K562 (cell line): Measurements from ENCODE around the gene EVI5. TPM values are rescaled to one million over a fixed set of nuclear protein-coding genes. Genes with fewer than 3 reads are reported as not detected.

Experiments used
- ATAC-seq: fragments of 200-7000 bp; cut with Tn5 transposase; 3 replicates; pipeline ENCODE4 v1.9.1; 2020; ENCODE audit warnings: moderate library complexity
- BruUV-seq: library from RNA; stranded (reverse); fragments of 400-500 nt; replicated peaks from 2 replicates; lab custom pipeline; 2021; lab: Mats Ljungman, UMichigan
- CTCF ChIA-PET: fragments of 300-600 bp; formaldehyde crosslinking; extraction: SDS; loops from one replicate; lab custom pipeline; 2021; ENCODE audit warnings: low intra/inter-chr PET ratio; lab: Yijun Ruan, JAX
- POLR2A ChIA-PET: fragments of 300-600, 350-650 bp; sonication (Branson Sonifier 250); formaldehyde crosslinking; extraction: SDS; loops from one replicate; lab custom pipeline; 2021; ENCODE audit warnings: antibody characterized with exemption, inconsistent platforms; lab: Yijun Ruan, JAX
- DNase-seq, 4 experiments: peaks; one replicate each; pipeline versions ENCODE4 v3.0.0 to v3.0.0-alpha.2; 2011 to 2018; ENCODE audit warnings: low spot score in 3 of 4, mixed read lengths in 3 of 4; ENCODE audit errors: extremely low read depth in 1 of 4
- FAIRE-seq: peaks from 2 replicates; lab custom pipeline; 2011; peaks lifted over from hg19 to GRCh38; lab: Jason Lieb, UNC
- H2AFZ ChIP-seq: 2 replicates; pipeline ENCODE4 v1.6.0; 2011; ENCODE audit warnings: low read depth, low read length, control low read depth, inconsistent platforms
- H3K27ac ChIP-seq: fragments of 200-600 bp; 3 replicates; pipeline ENCODE4 v1.8.0; 2011; ENCODE audit warnings: low read depth, mild to moderate bottlenecking, control low read depth, inconsistent platforms, low read length, moderate library complexity, mixed read lengths; ENCODE audit errors: extremely low read depth
- H3K27me3 ChIP-seq, 2 experiments: fragments of 300-600 bp in 1 of 2; 2 replicates in 1 of 2; 3 replicates in 1 of 2; pipeline versions ENCODE4 v1.6.0 to v1.8.0; 2011; ENCODE audit warnings: inconsistent platforms in 2 of 2, low read length in 2 of 2, mild to moderate bottlenecking in 1 of 2, mixed read lengths in 1 of 2, moderate library complexity in 1 of 2; ENCODE audit not compliant: control insufficient read depth in 2 of 2, insufficient read depth in 2 of 2
- H3K36me3 ChIP-seq: fragments of 300-600 bp; 3 replicates; pipeline ENCODE4 v1.8.0; 2011; ENCODE audit warnings: mild to moderate bottlenecking, low read length, inconsistent platforms; ENCODE audit not compliant: control insufficient read depth, insufficient read depth
- H3K4me1 ChIP-seq, 2 experiments: fragments of 200-600 bp in 1 of 2; replicated peaks in 1 of 2; 2 replicates in 1 of 2; 3 replicates in 1 of 2; pipeline versions ENCODE4 v1.5.1 to v1.8.0; 2011; ENCODE audit warnings: inconsistent platforms in 2 of 2, low read length in 2 of 2, mild to moderate bottlenecking in 1 of 2, mixed read lengths in 1 of 2, moderate library complexity in 1 of 2; ENCODE audit not compliant: control insufficient read depth in 2 of 2, insufficient read depth in 2 of 2
- H3K4me2 ChIP-seq: 2 replicates; pipeline ENCODE4 v1.6.1; 2011; ENCODE audit warnings: low read length, control low read depth, inconsistent platforms, mixed read lengths; ENCODE audit not compliant: insufficient read depth
- H3K4me3 ChIP-seq: fragments of 200-600 bp; sonication (generic), shearing (Covaris generic); 2 replicates; pipeline ENCODE4 v1.5.1; 2016; ENCODE audit warnings: control low read depth, inconsistent platforms
- H3K79me2 ChIP-seq: fragments of 200-600 bp; 3 replicates; pipeline ENCODE4 v1.8.0; 2011; ENCODE audit warnings: low read length, inconsistent platforms; ENCODE audit not compliant: control insufficient read depth, insufficient read depth
- H3K9ac ChIP-seq, 2 experiments: 2 replicates each; pipeline versions ENCODE4 v1.6.0 to v1.6.1; 2011; ENCODE audit warnings: low read depth in 2 of 2, low read length in 2 of 2, control low read depth in 1 of 2, inconsistent platforms in 1 of 2, mild to moderate bottlenecking in 1 of 2, mixed read lengths in 1 of 2; ENCODE audit not compliant: insufficient read depth in 1 of 2
- H3K9me1 ChIP-seq: one replicate; pipeline ENCODE4 v1.6.0; 2011; ENCODE audit warnings: inconsistent platforms, mild to moderate bottlenecking, low read length, moderate library complexity; ENCODE audit not compliant: control insufficient read depth, insufficient read depth
- H3K9me3 ChIP-seq: replicated peaks from 2 replicates; pipeline ENCODE4 v1.5.1; 2011; ENCODE audit warnings: low read depth, low read length, inconsistent platforms; ENCODE audit not compliant: control insufficient read depth, insufficient read depth
- H4K20me1 ChIP-seq: replicated peaks from 2 replicates; pipeline ENCODE4 v1.6.1; 2011; ENCODE audit warnings: low read length, inconsistent platforms, mixed read lengths; ENCODE audit not compliant: control insufficient read depth, insufficient read depth
- CC2D1A ChIP-seq: fragments of 450-650 bp; IDR thresholded peaks from 2 replicates; pipeline ENCODE4 v1.6.1; 2017; ENCODE audit warnings: mild to moderate bottlenecking
- CTBP1 ChIP-seq: fragments of 450-650 bp; IDR thresholded peaks from 2 replicates; pipeline ENCODE4 v1.6.1; 2016; ENCODE audit warnings: borderline replicate concordance
- DIDO1 ChIP-seq: fragments of 450-650 bp; IDR thresholded peaks from 2 replicates; pipeline ENCODE4 v1.6.1; 2016; ENCODE audit warnings: low read depth, missing biosample characterization, missing genetic modification characterization
- EP300 ChIP-seq: IDR thresholded peaks from 2 replicates; pipeline ENCODE4 v1.6.1; 2012; ENCODE audit warnings: low read length, improper control_type of control experiment
- ETV1 ChIP-seq: fragments of 450-650 bp; conservative IDR thresholded peaks from 2 replicates; pipeline ENCODE4 v1.6.1; 2016; ENCODE audit warnings: missing genetic modification characterization, control low read depth, low read depth, missing compliant biosample characterization
- FOSL1 ChIP-seq: fragments of 200-800 bp; sonication (Bioruptor generic); conservative IDR thresholded peaks from 2 replicates; pipeline ENCODE4 v1.6.1; 2016; ENCODE audit warnings: missing genetic modification characterization, missing compliant biosample characterization
- LEF1 ChIP-seq: fragments of 450-650 bp; IDR thresholded peaks from 2 replicates; pipeline ENCODE4 v1.6.1; 2016; ENCODE audit warnings: mild to moderate bottlenecking
- TAF7 ChIP-seq: fragments of 450-650 bp; IDR thresholded peaks from 2 replicates; pipeline ENCODE4 v1.6.1; 2016; ENCODE audit warnings: missing genetic modification characterization, missing compliant biosample characterization
- XRCC3 ChIP-seq: fragments of 450-650 bp; IDR thresholded peaks from 2 replicates; pipeline ENCODE4 v1.6.1; 2017; ENCODE audit warnings: mild to moderate bottlenecking, moderate library complexity
- ZC3H8 ChIP-seq: fragments of 450-650 bp; IDR thresholded peaks from 2 replicates; pipeline ENCODE4 v1.6.1; 2017
- ZNF175 ChIP-seq: fragments of 200-800 bp; sonication (Bioruptor generic); IDR thresholded peaks from 2 replicates; pipeline ENCODE4 v1.6.1; 2016; ENCODE audit warnings: low read depth, mild to moderate bottlenecking, missing genetic modification characterization, missing compliant biosample characterization
- ZNF449 ChIP-seq: fragments of 250-450 bp; sonication (Bioruptor Pico); IDR thresholded peaks from 2 replicates; pipeline ENCODE4 v1.8.0; 2022; ENCODE audit warnings: moderate library complexity, mild to moderate bottlenecking, inconsistent platforms
- ZNF609 ChIP-seq: sonication (generic); formaldehyde crosslinking; IDR thresholded peaks from 2 replicates; pipeline ENCODE4 v1.8.1; 2023; ENCODE audit warnings: missing genetic modification reagents, mild to moderate bottlenecking, borderline replicate concordance
- ZNF766 ChIP-seq: fragments of 200-800 bp; sonication (Bioruptor generic); conservative IDR thresholded peaks from 2 replicates; pipeline ENCODE4 v1.6.1; 2016; ENCODE audit warnings: missing genetic modification characterization, missing compliant biosample characterization
- WGBS: fragments of 100-300 bp; shearing (Covaris generic); methylation state at CpG from one replicate; pipeline ENCODE4 v1.1.6; 2016; ENCODE audit warnings: low coverage, mixed read lengths; ENCODE audit not compliant: insufficient coverage; ENCODE audit errors: missing lambda C conversion rate; 5-methylcytosine and 5-hydroxymethylcytosine counted together
- in situ Hi-C: fragments of 300-500 bp; cut with MboI; formaldehyde crosslinking; loops from 4 replicates; pipeline ENCODE4 v1.15.0; 2018; ENCODE audit warnings: inconsistent platforms, mixed read lengths
- intact Hi-C: fragments of 100-400 bp; cut with micrococcal nuclease; formaldehyde crosslinking; loops from 2 replicates; pipeline ENCODE4 v1.14.2; 2022
- polyA plus RNA-seq, 8 experiments: library from polyadenylated mRNA; depleted of rRNA in 4 of 8; stranded (reverse) in 5 of 8; unstranded in 3 of 8; fragments of >200 nt; fragmentation: Nextera tagmentation in 2 of 8; fragmentation: Illumina TruSeq in 1 of 8; extraction: Ambion mirVana in 2 of 8; extraction: Trizol in 1 of 8; gene quantifications; 2 replicates each; pipeline versions ENCODE4 v1.2.1 to v1.2.3, GENCODE V29; 2011 to 2014; ENCODE audit warnings: inconsistent platforms in 1 of 8, missing spikeins in 1 of 8
- total RNA-seq, 7 experiments: library from RNA; depleted of rRNA in 6 of 7; stranded (reverse); fragments of >200 nt in 6 of 7; fragmentation: Illumina TruSeq in 2 of 7; extraction: Trizol in 2 of 7; gene quantifications; 2 replicates each; pipeline versions ENCODE4 v1.2.1 to v1.2.3, GENCODE V29; 2011 to 2021; ENCODE audit warnings: low replicate concordance in 1 of 7

Gene EVI5
- total and polyA plus RNA-seq, 9 of the 15 experiments (the other 6 are each of a cell fraction or from before 2014, with no cell fraction given) = 1.7 to 50.1 (median 13.7) TPM

GRCh38 chr1:92459871-92460320, 325.0 kb downstream of the EVI5 start:
- Histone ChIP-seq H3K4me3 (no peak overlapping the region), H3K9me1 (no peaks in the 10 kb centered on the region), H4K20me1 (no peaks in the 10 kb centered on the region), H2AFZ (peak overlapping the region; percentile 90), H3K9ac (peak overlapping the region; percentile 25 to 31; a peak in 2 of 4 replicates), H3K27me3 (no peaks in the 10 kb centered on the region), H3K36me3 (no peaks in the 10 kb centered on the region), H3K79me2 (no peaks in the 10 kb centered on the region), H3K9me3 (no peaks in the 10 kb centered on the region), H3K4me1 (peaks cover 0 to 22% of the 10 kb centered on the region in 2 experiments; a peak in 3 of 5 replicates), H3K27ac (peak overlapping the region; percentile 64; the same call in 2 of the 3 replicates), H3K4me2 (peak overlapping the region; percentile 59; the same call in 1 of the 2 replicates)
- CTCF ChIA-PET = interaction anchor here (0.7 kb wide), 1 partner anchor 946 kb away, joined by 3 read pairs; no protein-coding TSS in a partner anchor
- WGBS = 3% methylated on average over 4 of the region's 4 CpGs
- POLR2A ChIA-PET = no interaction called here
- BruUV-seq = no TSS peak
- intact Hi-C loops (no loop called here), in situ Hi-C loops (no loop called here)
- ATAC-seq (peak; percentile 74), FAIRE-seq (no peak), DNase-seq (peak in 1 of 4 experiments; percentile 27)
- peak; percentile 59; the same call in 1 of the 2 replicates for TF ChIP-seq ZNF766 (CRISPR knock-in tag)
- TF ChIP-seq ZNF175 (CRISPR knock-in tag) = 0 out of 2 replicates have a peak, but pooled peaks have one; percentile 42
- 0 out of 2 replicates have a peak, but pooled peaks have one; percentile 28 for TF ChIP-seq EP300
- TF ChIP-seq XRCC3 = no peak
- no peak for TF ChIP-seq DIDO1
- no peak for TF ChIP-seq ZNF449
- no peak for TF ChIP-seq CC2D1A
- peak; percentile 58 for TF ChIP-seq ETV1 (tag)
- no peak for TF ChIP-seq ZC3H8
- TF ChIP-seq TAF7 (tag) = 0 out of 2 replicates have a peak, but pooled peaks have one; percentile 5
- TF ChIP-seq CTBP1 = peak; percentile 30; the same call in 1 of the 2 replicates
- 0 out of 2 replicates have a peak, but pooled peaks have one; percentile 5 for TF ChIP-seq FOSL1 (tag)
- TF ChIP-seq ZNF609 (CRISPR knock-in tag) = no peak
- peak; percentile 58; the same call in 1 of the 2 replicates for TF ChIP-seq LEF1
